GM19099 (cell line): ENCODE data around the gene OTOP3.

Experiments used
- POLR2A ChIP-seq: IDR thresholded peaks from 3 replicates; pipeline ENCODE4 v1.6.1; 2011; ENCODE audit warnings: low read depth; ENCODE audit not compliant: insufficient read length; ENCODE audit errors: extremely low read depth

OTOP3 gene

GRCh38 chr17:74907012-74907411 lies 28.7 kb upstream of the OTOP3 start:
- no peak for TF ChIP-seq POLR2A

- no peak for TF ChIP-seq POLR2A
Measured at GRCh38 chr17:74916136-74916850, 19.4 kb upstream of the OTOP3 start.

GRCh38 chr17:74916851-74917199 lies 18.9 kb upstream of the OTOP3 start:
- TF ChIP-seq POLR2A, result no peak

GRCh38 chr17:74917430-74917829 lies 18.3 kb upstream of the OTOP3 start:
- TF ChIP-seq POLR2A, result no peak

GRCh38 chr17:74918906-74919305 lies 16.8 kb upstream of the OTOP3 start:
- no peak for TF ChIP-seq POLR2A

GRCh38 chr17:74919440-74920305 lies 16.0 kb upstream of the OTOP3 start:
- no peak for TF ChIP-seq POLR2A

- no peak for TF ChIP-seq POLR2A
Measured at GRCh38 chr17:74920306-74920620, 15.4 kb upstream of the OTOP3 start.

- TF ChIP-seq POLR2A, result no peak
Measured at GRCh38 chr17:74920642-74921025, 15.1 kb upstream of the OTOP3 start.

- no peak for TF ChIP-seq POLR2A
Measured at GRCh38 chr17:74921026-74921681, 14.5 kb upstream of the OTOP3 start.

GRCh38 chr17:74921769-74922168 lies 13.9 kb upstream of the OTOP3 start:
- TF ChIP-seq POLR2A, result no peak

- TF ChIP-seq POLR2A, result no peak
Measured at GRCh38 chr17:74922172-74922571, 13.5 kb upstream of the OTOP3 start.

- TF ChIP-seq POLR2A, result no peak
Measured at GRCh38 chr17:74922694-74923537, 12.8 kb upstream of the OTOP3 start, which contains the start of gene USH1G. USH1G (minus strand) TSS chr17:74923255; CDS start chr17:74923073, 182 bp downstream.

GRCh38 chr17:74923538-74924249 lies 12.0 kb upstream of the OTOP3 start:
- TF ChIP-seq POLR2A, result no peak

GRCh38 chr17:74924250-74924948 lies 11.3 kb upstream of the OTOP3 start, which contains the start of gene OTOP2:
OTOP2 (plus strand) TSS chr17:74924273; CDS start chr17:74924633, 360 bp downstream.
- TF ChIP-seq POLR2A, result no peak

GRCh38 chr17:74925242-74925641 lies 10.5 kb upstream of the OTOP3 start:
- no peak for TF ChIP-seq POLR2A
